HepG2 (cell line): ENCODE measurements around the gene ALX4. TPM values are rescaled to one million over a fixed set of nuclear protein-coding genes. Genes with fewer than 3 reads are reported as not detected.

ENCODE experiments used
- ATAC-seq: fragments of 200-7000 bp; cut with Tn5 transposase; 3 replicates; pipeline ENCODE4 v1.9.1; 2020; ENCODE audit warnings: mild to moderate bottlenecking, moderate library complexity
- BruUV-seq: library from RNA; stranded (reverse); fragments of 400-500 nt; replicated peaks from 2 replicates; lab custom pipeline; 2021; lab: Mats Ljungman, UMichigan
- CTCF ChIA-PET: fragments of 300-600 bp; formaldehyde crosslinking; extraction: SDS; loops from one replicate; lab custom pipeline; 2021; ENCODE audit warnings: low total read pairs, inconsistent platforms, low intra/inter-chr PET ratio; lab: Yijun Ruan, JAX
- POLR2A ChIA-PET: fragments of 350-600 bp; sonication (Branson Sonifier 250); formaldehyde crosslinking; loops from one replicate; lab custom pipeline; 2020; ENCODE audit warnings: antibody characterized with exemption, inconsistent platforms; lab: Yijun Ruan, JAX
- DNase-seq: peaks from one replicate; pipeline ENCODE4 v3.0.0-alpha.2; 2015; ENCODE audit warnings: low spot score
- FAIRE-seq: peaks from 3 replicates; lab custom pipeline; 2011; peaks lifted over from hg19 to GRCh38; lab: Jason Lieb, UNC
- H2AFZ ChIP-seq: one replicate; pipeline ENCODE4 v1.6.1; 2011; ENCODE audit warnings: low read length, inconsistent platforms
- H3K27ac ChIP-seq: fragments of 300-600 bp; 3 replicates; pipeline ENCODE4 v1.8.0; 2011; ENCODE audit warnings: mixed run types, mild to moderate bottlenecking, mixed read lengths, low read length, inconsistent platforms; ENCODE audit not compliant: insufficient read depth; ENCODE audit errors: extremely low read length
- H3K27me3 ChIP-seq, 2 experiments: fragments of 200-600 bp in 1 of 2; 2 replicates in 1 of 2; 3 replicates in 1 of 2; pipeline versions ENCODE4 v1.6.0 to v1.8.0; 2011; ENCODE audit warnings: low read length in 2 of 2, mild to moderate bottlenecking in 2 of 2, moderate library complexity in 2 of 2, inconsistent platforms in 1 of 2; ENCODE audit not compliant: insufficient read depth in 2 of 2, control insufficient read depth in 1 of 2
- H3K36me3 ChIP-seq, 2 experiments: fragments of 200-600 bp in 1 of 2; replicated peaks in 1 of 2; 2 replicates in 1 of 2; 3 replicates in 1 of 2; pipeline versions ENCODE4 v1.5.1 to v1.8.0; 2011; ENCODE audit warnings: low read length in 2 of 2, inconsistent platforms in 1 of 2; ENCODE audit not compliant: insufficient read depth in 2 of 2, control insufficient read depth in 1 of 2
- H3K4me1 ChIP-seq: 2 replicates; pipeline ENCODE4 v1.5.1; 2012; ENCODE audit warnings: low read length, inconsistent platforms; ENCODE audit not compliant: insufficient read depth
- H3K4me2 ChIP-seq: 2 replicates; pipeline ENCODE4 v1.6.0; 2011; ENCODE audit warnings: low read depth, low read length, inconsistent platforms
- H3K4me3 ChIP-seq, 3 experiments: fragments of 200-600 bp in 1 of 3; sonication (generic), shearing (Covaris generic) in 1 of 3; replicated peaks in 1 of 3; 2 replicates each; pipeline ENCODE4 v1.5.1; 2011 to 2016; ENCODE audit warnings: low read length in 3 of 3, inconsistent platforms in 2 of 3, low read depth in 2 of 3, mild to moderate bottlenecking in 2 of 3, control low read depth in 1 of 3, mixed read lengths in 1 of 3; ENCODE audit not compliant: insufficient read depth in 1 of 3
- H3K79me2 ChIP-seq: one replicate; pipeline ENCODE4 v1.6.1; 2011; ENCODE audit warnings: low read length, inconsistent platforms; ENCODE audit not compliant: insufficient read depth
- H3K9ac ChIP-seq: 2 replicates; pipeline ENCODE4 v1.6.0; 2011; ENCODE audit warnings: mild to moderate bottlenecking, low read depth, low read length, inconsistent platforms; ENCODE audit not compliant: insufficient read depth
- H3K9me3 ChIP-seq: 2 replicates; pipeline ENCODE4 v1.5.1; 2012; ENCODE audit warnings: mild to moderate bottlenecking, low read length
- H4K20me1 ChIP-seq: 2 replicates; pipeline ENCODE4 v1.6.0; 2011; ENCODE audit warnings: inconsistent platforms, mild to moderate bottlenecking, low read length, moderate library complexity; ENCODE audit not compliant: insufficient read depth
- DPF2 ChIP-seq: sonication (generic); formaldehyde crosslinking; IDR thresholded peaks from 2 replicates; pipeline ENCODE4 v1.4.0; 2020; ENCODE audit warnings: mild to moderate bottlenecking, low read depth, missing genetic modification reagents, borderline replicate concordance
- EHMT2 ChIP-seq: fragments of 200-600 bp; sonication (generic); IDR thresholded peaks from 2 replicates; pipeline ENCODE4 v1.7.0; 2017; ENCODE audit warnings: antibody characterized with exemption, low read depth, low read length, borderline replicate concordance
- GATA4 ChIP-seq: sonication (generic); IDR thresholded peaks from 2 replicates; pipeline ENCODE4 v1.6.1; 2016; ENCODE audit warnings: antibody characterized with exemption, low read depth, borderline replicate concordance
- HNF4A ChIP-seq: sonication (generic); formaldehyde crosslinking; IDR thresholded peaks from 2 replicates; pipeline ENCODE4 v1.4.0; 2020; ENCODE audit warnings: missing genetic modification reagents
- KLF6 ChIP-seq: IDR thresholded peaks from 2 replicates; pipeline ENCODE4 v1.8.0; 2016; ENCODE audit warnings: missing biosample characterization, missing genetic modification reagents
- PRDM15 ChIP-seq: sonication (generic); formaldehyde crosslinking; IDR thresholded peaks from 2 replicates; pipeline ENCODE4 v1.4.0; 2020; ENCODE audit warnings: missing genetic modification reagents
- SCMH1 ChIP-seq: sonication (generic); formaldehyde crosslinking; IDR thresholded peaks from 2 replicates; pipeline ENCODE4 v1.9.0; 2021; ENCODE audit warnings: missing genetic modification reagents, mild to moderate bottlenecking, borderline replicate concordance
- ZBTB34 ChIP-seq: sonication (generic); formaldehyde crosslinking; IDR thresholded peaks from 2 replicates; pipeline ENCODE4 v1.8.0; 2022; ENCODE audit warnings: mild to moderate bottlenecking, missing genetic modification reagents
- ZNF256 ChIP-seq: sonication (generic); formaldehyde crosslinking; conservative IDR thresholded peaks from 2 replicates; pipeline ENCODE4 v1.4.0; 2020; ENCODE audit warnings: missing genetic modification reagents
- ZSCAN21 ChIP-seq: sonication (generic); formaldehyde crosslinking; IDR thresholded peaks from 2 replicates; pipeline ENCODE4 v1.8.0; 2022; ENCODE audit warnings: mild to moderate bottlenecking, missing genetic modification reagents, moderate library complexity, borderline replicate concordance
- WGBS: methylation state at CpG from one replicate; pipeline ENCODE4 v1.1.6; 2017; ENCODE audit warnings: low lambda C conversion rate; 5-methylcytosine and 5-hydroxymethylcytosine counted together
- in situ Hi-C: cut with HindIII; loops from 2 replicates; pipeline ENCODE4 v1.10.0; 2017; ENCODE audit warnings: low pct_unique_long_range_greater_than_20kb; ENCODE audit not compliant: extremely low pct_ligation_motif_present
- intact Hi-C: fragments of 100-400 bp; cut with micrococcal nuclease; formaldehyde crosslinking; loops from one replicate; pipeline ENCODE4 v1.10.0; 2022; ENCODE audit not compliant: unreplicated experiment
- polyA plus RNA-seq, 8 experiments: library from polyadenylated mRNA; depleted of rRNA in 3 of 8; stranded (reverse) in 7 of 8; unstranded in 1 of 8; fragments of >200 nt; fragmentation: Illumina TruSeq in 4 of 8; extraction: Trizol in 4 of 8; gene quantifications; 2 replicates each; pipeline versions ENCODE4 v1.2.1 to v1.2.3, GENCODE V29; 2011 to 2016; ENCODE audit warnings: low read depth in 4 of 8, missing spikeins in 1 of 8, mixed read lengths in 1 of 8; ENCODE audit not compliant: insufficient read depth in 1 of 8
- total RNA-seq, 5 experiments: library from RNA; depleted of rRNA; stranded (reverse); fragments of >200 nt; fragmentation: Illumina TruSeq; extraction: Trizol; gene quantifications; 2 replicates each; pipeline ENCODE4 v1.2.3, GENCODE V29; 2016; ENCODE audit warnings: low read depth in 1 of 5
- TF ChIP-seq, protein P1 (sequence below): sonication (generic); formaldehyde crosslinking; IDR thresholded peaks from 2 replicates; pipeline ENCODE4 v1.8.1; 2023; ENCODE audit warnings: mild to moderate bottlenecking, missing genetic modification reagents

Gene ALX4
- total and polyA plus RNA-seq, 2 of the 13 experiments (the other 11 are each of a cell fraction or from before 2014, with no cell fraction given): not detected

DNA sequence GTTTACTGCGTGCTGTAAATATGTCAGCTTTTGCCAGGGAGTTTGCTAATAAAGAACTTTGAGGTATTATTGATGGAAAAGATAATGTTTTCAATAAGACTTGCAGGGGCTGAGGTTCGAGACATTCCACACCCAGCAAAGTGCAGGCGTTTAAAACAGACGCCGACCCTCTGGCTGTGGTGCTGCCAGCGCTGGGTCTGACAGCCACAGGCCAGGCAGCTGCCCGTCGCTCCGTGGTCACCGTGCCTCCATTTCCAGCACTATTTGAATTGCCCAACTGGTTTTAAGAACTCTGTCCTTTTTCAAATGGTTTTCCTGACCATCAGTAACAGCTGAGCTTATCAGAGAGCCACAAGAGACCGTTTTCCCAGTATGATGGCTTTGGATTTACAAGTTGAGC is 28.1 kb upstream of the ALX4 start (continued):
- TF ChIP-seq ZBTB34 (no peak), HNF4A (CRISPR knock-in tag) (no peak), EHMT2 (no peak)

- no peaks in the 10 kb centered on the region for H4K20me1 ChIP-seq
- H3K27me3 ChIP-seq: peaks cover 7 to 52% of the 10 kb centered on the region in 2 experiments
- H3K79me2 ChIP-seq: no peaks in the 10 kb centered on the region
- no peak for ATAC-seq
- H2AFZ ChIP-seq: no peak overlapping the region
- H3K4me1 ChIP-seq: no peaks in the 10 kb centered on the region; the same call in 1 of the 2 replicates
- in situ Hi-C loops (no loop called here), intact Hi-C loops (no loop called here)
- DNase-seq: no peak
- no peak overlapping the region for H3K27ac ChIP-seq
- H3K9me3 ChIP-seq: no peaks in the 10 kb centered on the region
- POLR2A ChIA-PET: no interaction called here
- no peak overlapping the region for H3K4me2 ChIP-seq
- WGBS: 40% methylated on average over 6 of the region's 6 CpGs
- TF ChIP-seq SCMH1 (CRISPR knock-in tag): no peak
- TF ChIP-seq KLF6 (CRISPR knock-in tag): no peak
- no peak for TF ChIP-seq ZNF256
- no peak for TF ChIP-seq ZSCAN21 (CRISPR knock-in tag)
- no peak for TF ChIP-seq DPF2
- TF ChIP-seq GATA4: no peak
- TF ChIP-seq PRDM15 (CRISPR knock-in tag): no peak
- TF ChIP-seq, protein P1, sequence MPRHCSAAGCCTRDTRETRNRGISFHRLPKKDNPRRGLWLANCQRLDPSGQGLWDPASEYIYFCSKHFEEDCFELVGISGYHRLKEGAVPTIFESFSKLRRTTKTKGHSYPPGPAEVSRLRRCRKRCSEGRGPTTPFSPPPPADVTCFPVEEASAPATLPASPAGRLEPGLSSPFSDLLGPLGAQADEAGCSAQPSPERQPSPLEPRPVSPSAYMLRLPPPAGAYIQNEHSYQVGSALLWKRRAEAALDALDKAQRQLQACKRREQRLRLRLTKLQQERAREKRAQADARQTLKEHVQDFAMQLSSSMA (CRISPR knock-in tag): no peak
- CTCF ChIA-PET: no interaction called here
- no peak for FAIRE-seq
- no peak overlapping the region for H3K4me3 ChIP-seq
- no peak overlapping the region for H3K9ac ChIP-seq
- BruUV-seq: no TSS peak
- H3K36me3 ChIP-seq: no peaks in the 10 kb centered on the region
Observed at GRCh38 chr11:44335919-44336318, 26.0 kb upstream of the ALX4 start.
